OCI-LY1 (cell line): ENCODE data around the gene TFRC.

Experiments used
- EZH2 ChIP-seq: fragments of 200-600 bp; sonication (generic), shearing (Covaris generic); IDR thresholded peaks from 2 replicates; pipeline ENCODE4 v1.8.0; 2017; ENCODE audit warnings: borderline replicate concordance, mixed run types, mild to moderate bottlenecking, antibody characterized with exemption, low read length, moderate library complexity, mixed read lengths
- TF ChIP-seq, protein P1 (sequence below): fragments of 200-600 bp; sonication (generic), shearing (Covaris generic); IDR thresholded peaks from 2 replicates; pipeline ENCODE4 v1.5.1; 2017; ENCODE audit warnings: mild to moderate bottlenecking, antibody characterized with exemption, low read length, moderate library complexity, mixed read lengths

DNA sequence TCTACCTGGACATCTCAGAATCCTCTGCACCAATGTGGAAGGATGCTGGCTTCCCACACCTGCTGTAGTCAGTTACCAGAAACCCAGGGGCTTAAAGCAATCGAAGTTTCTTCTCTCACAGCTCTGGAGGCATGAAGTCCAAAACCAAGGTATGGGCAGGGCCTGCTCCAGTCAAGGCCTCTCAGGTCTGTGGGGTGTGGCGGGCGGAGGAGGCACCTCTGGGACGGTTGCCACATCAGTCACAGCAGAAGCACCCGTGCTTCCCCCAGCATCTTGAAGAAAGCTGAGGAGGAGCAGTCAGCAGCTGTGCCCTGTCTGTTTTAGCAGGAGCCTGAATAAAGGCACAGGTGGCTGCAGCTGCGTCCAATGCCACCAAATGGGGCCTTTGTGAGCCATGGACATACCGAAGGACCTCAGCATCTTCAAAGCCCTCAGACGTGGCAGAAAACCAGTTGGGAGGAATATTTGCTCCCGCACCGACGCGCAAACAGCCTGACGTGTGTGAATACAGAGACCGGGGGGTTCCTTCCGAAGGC is 68.9 kb downstream of the TFRC start:
- TF ChIP-seq, protein P1, sequence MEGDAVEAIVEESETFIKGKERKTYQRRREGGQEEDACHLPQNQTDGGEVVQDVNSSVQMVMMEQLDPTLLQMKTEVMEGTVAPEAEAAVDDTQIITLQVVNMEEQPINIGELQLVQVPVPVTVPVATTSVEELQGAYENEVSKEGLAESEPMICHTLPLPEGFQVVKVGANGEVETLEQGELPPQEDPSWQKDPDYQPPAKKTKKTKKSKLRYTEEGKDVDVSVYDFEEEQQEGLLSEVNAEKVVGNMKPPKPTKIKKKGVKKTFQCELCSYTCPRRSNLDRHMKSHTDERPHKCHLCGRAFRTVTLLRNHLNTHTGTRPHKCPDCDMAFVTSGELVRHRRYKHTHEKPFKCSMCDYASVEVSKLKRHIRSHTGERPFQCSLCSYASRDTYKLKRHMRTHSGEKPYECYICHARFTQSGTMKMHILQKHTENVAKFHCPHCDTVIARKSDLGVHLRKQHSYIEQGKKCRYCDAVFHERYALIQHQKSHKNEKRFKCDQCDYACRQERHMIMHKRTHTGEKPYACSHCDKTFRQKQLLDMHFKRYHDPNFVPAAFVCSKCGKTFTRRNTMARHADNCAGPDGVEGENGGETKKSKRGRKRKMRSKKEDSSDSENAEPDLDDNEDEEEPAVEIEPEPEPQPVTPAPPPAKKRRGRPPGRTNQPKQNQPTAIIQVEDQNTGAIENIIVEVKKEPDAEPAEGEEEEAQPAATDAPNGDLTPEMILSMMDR, result no peak
- TF ChIP-seq EZH2, result no peak
